ENCODE measurements around the gene TSBP1.
"Not testable (repeated sequence)": the region's sequence is repeated elsewhere in the genome, so short reads cannot be mapped to it uniquely, and the experiment has no call there.

Gene TSBP1

GRCh38 chr6:32317541-32317940 lies 54.2 kb downstream of the TSBP1 start:
- TF ChIP-seq CTCF (IDR thresholded peaks at IDR 0.05; ENCODE audit: insufficient read depth, low read length) = no peak
- TF ChIP-seq SPI1 (IDR thresholded peaks at IDR 0.05; ENCODE audit: borderline replicate concordance, low read depth) = no peak
- no peak for TF ChIP-seq GABPA (IDR thresholded peaks at IDR 0.05; ENCODE audit: low read depth)
- DNase-seq (ENCODE audit: low read depth in 1 of 2, low spot score in 1 of 2) = no peak
- Histone ChIP-seq H3K27me3 (ENCODE audit: insufficient read depth, poor library complexity, severe bottlenecking) (peaks cover 9% of the 10 kb centered on the region), H3K4me3 (replicated peaks; ENCODE audit: insufficient read depth, low read length) (no peak overlapping the region), H3K27ac (replicated peaks) (no peak overlapping the region)

- DNase-seq (ENCODE audit: low read depth in 1 of 2, low spot score in 1 of 2) = no peak
- no peak for TF ChIP-seq SPI1 (IDR thresholded peaks at IDR 0.05; ENCODE audit: borderline replicate concordance, low read depth)
- TF ChIP-seq, protein P1, sequence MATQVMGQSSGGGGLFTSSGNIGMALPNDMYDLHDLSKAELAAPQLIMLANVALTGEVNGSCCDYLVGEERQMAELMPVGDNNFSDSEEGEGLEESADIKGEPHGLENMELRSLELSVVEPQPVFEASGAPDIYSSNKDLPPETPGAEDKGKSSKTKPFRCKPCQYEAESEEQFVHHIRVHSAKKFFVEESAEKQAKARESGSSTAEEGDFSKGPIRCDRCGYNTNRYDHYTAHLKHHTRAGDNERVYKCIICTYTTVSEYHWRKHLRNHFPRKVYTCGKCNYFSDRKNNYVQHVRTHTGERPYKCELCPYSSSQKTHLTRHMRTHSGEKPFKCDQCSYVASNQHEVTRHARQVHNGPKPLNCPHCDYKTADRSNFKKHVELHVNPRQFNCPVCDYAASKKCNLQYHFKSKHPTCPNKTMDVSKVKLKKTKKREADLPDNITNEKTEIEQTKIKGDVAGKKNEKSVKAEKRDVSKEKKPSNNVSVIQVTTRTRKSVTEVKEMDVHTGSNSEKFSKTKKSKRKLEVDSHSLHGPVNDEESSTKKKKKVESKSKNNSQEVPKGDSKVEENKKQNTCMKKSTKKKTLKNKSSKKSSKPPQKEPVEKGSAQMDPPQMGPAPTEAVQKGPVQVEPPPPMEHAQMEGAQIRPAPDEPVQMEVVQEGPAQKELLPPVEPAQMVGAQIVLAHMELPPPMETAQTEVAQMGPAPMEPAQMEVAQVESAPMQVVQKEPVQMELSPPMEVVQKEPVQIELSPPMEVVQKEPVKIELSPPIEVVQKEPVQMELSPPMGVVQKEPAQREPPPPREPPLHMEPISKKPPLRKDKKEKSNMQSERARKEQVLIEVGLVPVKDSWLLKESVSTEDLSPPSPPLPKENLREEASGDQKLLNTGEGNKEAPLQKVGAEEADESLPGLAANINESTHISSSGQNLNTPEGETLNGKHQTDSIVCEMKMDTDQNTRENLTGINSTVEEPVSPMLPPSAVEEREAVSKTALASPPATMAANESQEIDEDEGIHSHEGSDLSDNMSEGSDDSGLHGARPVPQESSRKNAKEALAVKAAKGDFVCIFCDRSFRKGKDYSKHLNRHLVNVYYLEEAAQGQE (IDR thresholded peaks at IDR 0.05; ENCODE audit: insufficient replicate concordance, low read depth) = no peak
- TF ChIP-seq CTCF (IDR thresholded peaks at IDR 0.05; ENCODE audit: insufficient read depth, low read length) = no peak
- TF ChIP-seq GABPA (IDR thresholded peaks at IDR 0.05; ENCODE audit: low read depth) = no peak
- no peak for TF ChIP-seq POLR2AphosphoS5 (IDR thresholded peaks at IDR 0.05; ENCODE audit: low read depth)
- Histone ChIP-seq H3K27ac (replicated peaks) (no peak overlapping the region), H3K27me3 (ENCODE audit: insufficient read depth, poor library complexity, severe bottlenecking) (peaks cover 8% of the 10 kb centered on the region), H3K4me3 (replicated peaks; ENCODE audit: insufficient read depth, low read length) (no peak overlapping the region)
These were observed 57.7 kb downstream of the TSBP1 start for GRCh38 chr6:32313964-32314363.

DNA sequence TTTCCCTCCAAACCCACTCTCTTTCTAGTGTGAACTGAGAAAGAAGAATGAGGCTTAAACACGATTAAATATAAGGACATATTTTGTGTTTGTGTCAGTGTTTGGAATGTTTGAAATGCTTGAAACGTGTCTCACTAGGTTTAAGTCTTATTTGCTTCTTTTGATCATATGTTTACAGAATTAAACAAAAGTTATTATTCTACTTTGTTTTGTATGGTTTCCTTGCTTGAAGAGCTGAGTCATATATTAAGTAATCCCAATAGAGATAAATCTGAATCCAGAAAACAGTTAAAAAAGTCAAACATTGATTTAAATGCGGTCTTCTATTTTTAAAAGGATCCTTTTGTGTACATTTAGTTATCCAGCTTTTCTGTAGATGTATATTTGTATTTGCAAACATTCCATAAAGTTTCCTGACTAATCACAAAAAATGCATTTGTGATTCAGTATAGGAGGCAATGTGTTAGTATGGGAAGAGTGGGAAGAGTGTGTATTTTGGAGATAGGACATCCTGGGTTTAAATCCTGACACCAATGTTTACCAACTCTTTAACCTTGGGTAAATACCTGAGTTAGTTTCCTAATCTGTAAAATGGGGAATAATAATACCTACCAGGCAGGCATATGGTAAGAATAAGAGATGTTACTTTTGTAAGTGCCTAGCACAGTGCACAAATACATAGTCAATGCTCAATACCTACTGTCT lies 72.9 kb downstream of the TSBP1 start:
- peaks cover 7% of the 10 kb centered on the region for H3K27me3 ChIP-seq (ENCODE audit: insufficient read depth, poor library complexity, severe bottlenecking)
- TF ChIP-seq SPI1 (IDR thresholded peaks at IDR 0.05; ENCODE audit: borderline replicate concordance, low read depth) = no peak
- TF ChIP-seq POLR2AphosphoS5 (IDR thresholded peaks at IDR 0.05; ENCODE audit: low read depth) = no peak
- no peak for TF ChIP-seq GABPA (IDR thresholded peaks at IDR 0.05; ENCODE audit: low read depth)
- TF ChIP-seq CTCF (IDR thresholded peaks at IDR 0.05; ENCODE audit: insufficient read depth, low read length) = no peak
- TF ChIP-seq, protein P1 (IDR thresholded peaks at IDR 0.05; ENCODE audit: insufficient replicate concordance, low read depth) = no peak

GRCh38 chr6:32294980-32295379 lies 76.7 kb downstream of the TSBP1 start:
- not testable (repeated sequence) for H3K27ac ChIP-seq (replicated peaks); DNase-seq (ENCODE audit: low read depth in 1 of 2, low spot score in 1 of 2); H3K27me3 ChIP-seq (ENCODE audit: insufficient read depth, poor library complexity, severe bottlenecking); H3K4me3 ChIP-seq (replicated peaks; ENCODE audit: insufficient read depth, low read length)

More for the DNA sequence above, 72.9 kb downstream of the TSBP1 start:
- no peak overlapping the region for H3K27ac ChIP-seq (replicated peaks)
- H3K4me3 ChIP-seq (replicated peaks; ENCODE audit: insufficient read depth, low read length) = no peak overlapping the region
- DNase-seq (ENCODE audit: low read depth in 1 of 2, low spot score in 1 of 2) = no peak
